GM23338 (cell line): ENCODE measurements around the gene P2RX7. TPM values are rescaled to one million over a fixed set of nuclear protein-coding genes. Genes with fewer than 3 reads are reported as not detected.

ENCODE experiments used
- ATAC-seq: fragments of 200-7000 bp; cut with Tn5 transposase; 3 replicates; pipeline ENCODE4 v1.9.1; 2020
- DNase-seq: peaks from one replicate; pipeline ENCODE4 v3.0.0-alpha.2; 2015; ENCODE audit warnings: low spot score
- H2AFZ ChIP-seq: fragments of 200-600 bp; sonication (generic); 2 replicates; pipeline ENCODE4 v1.8.0; 2016; ENCODE audit warnings: antibody characterized with exemption, mild to moderate bottlenecking, moderate library complexity
- H3F3A ChIP-seq: fragments of 200-600 bp; sonication (generic); replicated peaks from 2 replicates; pipeline ENCODE4 v1.8.0; 2017; ENCODE audit warnings: antibody characterized with exemption, mixed run types, low read depth
- H3K27ac ChIP-seq: fragments of 200-600 bp; sonication (generic); 2 replicates; pipeline ENCODE4 v1.6.1; 2016; ENCODE audit warnings: low read depth
- H3K27me3 ChIP-seq: fragments of 200-600 bp; sonication (generic); 2 replicates; pipeline ENCODE4 v1.8.0; 2016; ENCODE audit warnings: mild to moderate bottlenecking, mixed run types, moderate library complexity; ENCODE audit not compliant: insufficient read depth
- H3K36me3 ChIP-seq: fragments of 200-600 bp; sonication (generic); 2 replicates; pipeline ENCODE4 v1.8.0; 2016; ENCODE audit warnings: mild to moderate bottlenecking; ENCODE audit not compliant: insufficient read depth
- H3K4me1 ChIP-seq: fragments of 200-600 bp; sonication (generic); 2 replicates; pipeline ENCODE4 v1.8.0; 2016; ENCODE audit warnings: mild to moderate bottlenecking, moderate library complexity; ENCODE audit not compliant: insufficient read depth
- H3K4me2 ChIP-seq: fragments of 200-600 bp; sonication (generic); 2 replicates; pipeline ENCODE4 v1.7.1; 2017; ENCODE audit warnings: mixed run types
- H3K4me3 ChIP-seq: fragments of 200-600 bp; sonication (generic); 2 replicates; pipeline ENCODE4 v1.6.1; 2016; ENCODE audit warnings: mixed run types
- H3K79me2 ChIP-seq: fragments of 200-600 bp; sonication (generic); replicated peaks from 2 replicates; pipeline ENCODE4 v1.8.0; 2017; ENCODE audit warnings: mild to moderate bottlenecking; ENCODE audit not compliant: insufficient read depth
- H3K9me2 ChIP-seq: fragments of 200-600 bp; sonication (generic); 2 replicates; pipeline ENCODE4 v1.8.0; 2017; ENCODE audit not compliant: insufficient read depth
- H4K20me1 ChIP-seq: fragments of 200-600 bp; sonication (generic); replicated peaks from 2 replicates; pipeline ENCODE4 v1.8.0; 2017; ENCODE audit warnings: mild to moderate bottlenecking; ENCODE audit not compliant: insufficient read depth
- H3K27ac Mint-ChIP-seq: 2 replicates; pipeline ENCODE4 v1.8.0; 2020; ENCODE audit warnings: inconsistent platforms, mild to moderate bottlenecking, moderate library complexity, mixed read lengths
- H3K27me3 Mint-ChIP-seq: 3 replicates; pipeline ENCODE4 v1.8.0; 2022; ENCODE audit warnings: low read depth, mild to moderate bottlenecking, moderate library complexity, mixed read lengths, inconsistent platforms; ENCODE audit not compliant: insufficient read depth, poor library complexity
- H3K36me3 Mint-ChIP-seq: 3 replicates; pipeline ENCODE4 v1.8.0; 2021; ENCODE audit warnings: low read depth, mild to moderate bottlenecking, inconsistent platforms, moderate library complexity, mixed read lengths
- H3K4me1 Mint-ChIP-seq: 3 replicates; pipeline ENCODE4 v1.8.0; 2020; ENCODE audit warnings: mild to moderate bottlenecking, inconsistent platforms, mixed read lengths
- H3K4me3 Mint-ChIP-seq: 3 replicates; pipeline ENCODE4 v1.8.0; 2021; ENCODE audit warnings: moderate library complexity, mild to moderate bottlenecking, inconsistent platforms, mixed read lengths
- H3K9me3 Mint-ChIP-seq: 3 replicates; pipeline ENCODE4 v1.8.0; 2020; ENCODE audit warnings: moderate library complexity, mild to moderate bottlenecking, inconsistent platforms, mixed read lengths
- CREB1 ChIP-seq: fragments of 250-450 bp; sonication (Bioruptor Pico); IDR thresholded peaks from 2 replicates; pipeline ENCODE4 v1.5.0; 2020; ENCODE audit warnings: low read depth, mild to moderate bottlenecking, moderate library complexity
- EZH2 ChIP-seq: fragments of 200-600 bp; sonication (generic); IDR thresholded peaks from one replicate; pipeline ENCODE4 v1.8.0; 2017; ENCODE audit warnings: antibody characterized with exemption, mild to moderate bottlenecking, low read depth; ENCODE audit not compliant: unreplicated experiment
- EZH2phosphoT487 ChIP-seq: fragments of 200-600 bp; sonication (generic); IDR thresholded peaks from one replicate; pipeline ENCODE4 v1.8.1; 2018; ENCODE audit warnings: antibody characterized with exemption; ENCODE audit not compliant: unreplicated experiment
- NANOG ChIP-seq: IDR thresholded peaks from 2 replicates; pipeline ENCODE4 v1.6.1; 2016; ENCODE audit warnings: antibody characterized with exemption, borderline replicate concordance
- STAT1 ChIP-seq: IDR thresholded peaks from one replicate; pipeline ENCODE4 v1.6.1; 2016; ENCODE audit warnings: antibody characterized with exemption; ENCODE audit not compliant: unreplicated experiment
- ZNF114 ChIP-seq: fragments of 250-450 bp; sonication (Bioruptor Pico); IDR thresholded peaks from 2 replicates; pipeline ENCODE4 v1.5.0; 2020; ENCODE audit warnings: mild to moderate bottlenecking, moderate library complexity
- ZNF331 ChIP-seq: fragments of 250-450 bp; sonication (Bioruptor Pico); IDR thresholded peaks from 2 replicates; pipeline ENCODE4 v1.5.0; 2020; ENCODE audit warnings: low read depth, mild to moderate bottlenecking, moderate library complexity
- polyA plus RNA-seq: library from polyadenylated mRNA; unstranded; fragments of >200 nt; fragmentation: Nextera tagmentation; extraction: Ambion mirVana; gene quantifications from 2 replicates; pipeline ENCODE4 v1.2.1, GENCODE V29; 2016
- total RNA-seq: library from RNA; depleted of rRNA; stranded (reverse); fragments of >200 nt; shearing (Covaris generic); gene quantifications from 2 replicates; pipeline ENCODE4 v1.2.3, GENCODE V29; 2014
- TF ChIP-seq, protein P1 (sequence below): IDR thresholded peaks from one replicate; pipeline ENCODE4 v1.6.1; 2018; ENCODE audit warnings: antibody characterized with exemption; ENCODE audit not compliant: unreplicated experiment
- TF ChIP-seq, protein P2 (sequence below): IDR thresholded peaks from 2 replicates; pipeline ENCODE4 v1.6.1; 2016; ENCODE audit warnings: antibody characterized with exemption

Gene P2RX7
- total and polyA plus RNA-seq, 2 experiments from 2014 or later: 0.24 to 0.48 TPM

DNA sequence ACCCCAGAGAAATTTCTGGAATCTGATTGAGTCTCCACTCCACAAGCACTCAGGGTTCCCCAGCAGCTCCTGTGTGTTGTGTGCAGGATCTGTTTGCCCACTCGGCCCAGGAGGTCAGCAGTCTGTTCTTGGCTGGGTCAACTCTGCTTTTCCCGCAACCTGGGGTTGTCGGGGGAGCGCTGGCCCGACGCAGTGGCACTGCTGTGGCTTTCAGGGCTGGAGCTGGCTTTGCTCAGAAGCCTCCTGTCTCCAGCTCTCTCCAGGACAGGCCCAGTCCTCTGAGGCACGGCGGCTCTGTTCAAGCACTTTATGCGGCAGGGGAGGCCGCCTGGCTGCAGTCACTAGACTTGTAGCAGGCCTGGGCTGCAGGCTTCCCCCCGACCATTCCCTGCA is 100.9 kb downstream of the P2RX7 start:
- no peak overlapping the region for H3K27ac ChIP-seq
- H3F3A ChIP-seq: no peaks in the 10 kb centered on the region
- Mint-ChIP-seq H3K9me3 (no peaks in the 10 kb centered on the region), H3K4me1 (peaks cover 18% of the 10 kb centered on the region), H3K4me3 (no peak overlapping the region), H3K36me3 (peaks cover 11% of the 10 kb centered on the region), H3K27me3 (peaks cover 5% of the 10 kb centered on the region), H3K27ac (no peak overlapping the region)
- H3K9me2 ChIP-seq: no peaks in the 10 kb centered on the region
- H3K27me3 ChIP-seq: no peaks in the 10 kb centered on the region
- H3K36me3 ChIP-seq: 0 out of 2 replicates have a peak, but pooled peaks cover 2% of the 10 kb centered on the region
- no peak for ATAC-seq
- no peak overlapping the region for H3K4me3 ChIP-seq
- H2AFZ ChIP-seq: no peak overlapping the region
- no peak for TF ChIP-seq STAT1
- TF ChIP-seq, protein P1, sequence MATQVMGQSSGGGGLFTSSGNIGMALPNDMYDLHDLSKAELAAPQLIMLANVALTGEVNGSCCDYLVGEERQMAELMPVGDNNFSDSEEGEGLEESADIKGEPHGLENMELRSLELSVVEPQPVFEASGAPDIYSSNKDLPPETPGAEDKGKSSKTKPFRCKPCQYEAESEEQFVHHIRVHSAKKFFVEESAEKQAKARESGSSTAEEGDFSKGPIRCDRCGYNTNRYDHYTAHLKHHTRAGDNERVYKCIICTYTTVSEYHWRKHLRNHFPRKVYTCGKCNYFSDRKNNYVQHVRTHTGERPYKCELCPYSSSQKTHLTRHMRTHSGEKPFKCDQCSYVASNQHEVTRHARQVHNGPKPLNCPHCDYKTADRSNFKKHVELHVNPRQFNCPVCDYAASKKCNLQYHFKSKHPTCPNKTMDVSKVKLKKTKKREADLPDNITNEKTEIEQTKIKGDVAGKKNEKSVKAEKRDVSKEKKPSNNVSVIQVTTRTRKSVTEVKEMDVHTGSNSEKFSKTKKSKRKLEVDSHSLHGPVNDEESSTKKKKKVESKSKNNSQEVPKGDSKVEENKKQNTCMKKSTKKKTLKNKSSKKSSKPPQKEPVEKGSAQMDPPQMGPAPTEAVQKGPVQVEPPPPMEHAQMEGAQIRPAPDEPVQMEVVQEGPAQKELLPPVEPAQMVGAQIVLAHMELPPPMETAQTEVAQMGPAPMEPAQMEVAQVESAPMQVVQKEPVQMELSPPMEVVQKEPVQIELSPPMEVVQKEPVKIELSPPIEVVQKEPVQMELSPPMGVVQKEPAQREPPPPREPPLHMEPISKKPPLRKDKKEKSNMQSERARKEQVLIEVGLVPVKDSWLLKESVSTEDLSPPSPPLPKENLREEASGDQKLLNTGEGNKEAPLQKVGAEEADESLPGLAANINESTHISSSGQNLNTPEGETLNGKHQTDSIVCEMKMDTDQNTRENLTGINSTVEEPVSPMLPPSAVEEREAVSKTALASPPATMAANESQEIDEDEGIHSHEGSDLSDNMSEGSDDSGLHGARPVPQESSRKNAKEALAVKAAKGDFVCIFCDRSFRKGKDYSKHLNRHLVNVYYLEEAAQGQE: no peak
- no peak for TF ChIP-seq NANOG
- no peak for TF ChIP-seq ZNF331 (CRISPR knock-in tag)
- TF ChIP-seq ZNF114 (CRISPR knock-in tag): no peak
- TF ChIP-seq EZH2: no peak
- TF ChIP-seq EZH2phosphoT487: no peak
- no peak for DNase-seq
- no peaks in the 10 kb centered on the region for H3K79me2 ChIP-seq
- H4K20me1 ChIP-seq: no peaks in the 10 kb centered on the region
- H3K4me1 ChIP-seq: peaks cover 2% of the 10 kb centered on the region; the same call in 1 of the 2 replicates
- H3K4me2 ChIP-seq: no peak overlapping the region

DNA sequence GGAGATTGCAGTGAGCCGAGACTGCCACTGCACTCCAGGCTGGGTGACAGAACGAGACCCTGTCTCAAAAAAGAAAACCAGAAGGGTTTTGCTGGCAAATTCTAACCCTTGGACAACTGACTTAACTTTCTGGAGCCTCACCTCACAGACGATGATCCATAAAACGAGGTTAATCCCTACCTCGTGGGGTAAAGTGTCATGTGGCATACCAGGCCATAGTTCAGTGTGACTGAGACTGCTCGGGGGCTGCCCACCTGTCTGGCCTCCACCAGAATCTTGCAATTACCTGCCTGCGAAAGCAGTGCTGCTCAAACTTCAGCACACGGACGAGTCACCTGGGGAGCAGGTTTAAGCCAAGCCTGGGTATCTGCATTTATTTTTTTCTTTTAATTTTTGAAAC is 104.1 kb downstream of the P2RX7 start:
- Mint-ChIP-seq H3K9me3 (no peaks in the 10 kb centered on the region), H3K27me3 (peaks cover 12% of the 10 kb centered on the region), H3K27ac (no peak overlapping the region), H3K36me3 (peaks cover 13% of the 10 kb centered on the region), H3K4me3 (no peak overlapping the region), H3K4me1 (peaks cover 40% of the 10 kb centered on the region)
- Histone ChIP-seq H3K4me2 (no peak overlapping the region), H3K36me3 (no peaks in the 10 kb centered on the region), H2AFZ (no peak overlapping the region), H3K4me3 (no peak overlapping the region), H3K27ac (no peak overlapping the region), H3K4me1 (peaks cover 17% of the 10 kb centered on the region; the same call in 1 of the 2 replicates), H3K9me2 (no peaks in the 10 kb centered on the region; the same call in 1 of the 2 replicates), H3K27me3 (no peaks in the 10 kb centered on the region), H3K79me2 (no peaks in the 10 kb centered on the region), H3F3A (no peaks in the 10 kb centered on the region), H4K20me1 (no peaks in the 10 kb centered on the region)
- DNase-seq (no peak), ATAC-seq (no peak)
- TF ChIP-seq EZH2phosphoT487 (no peak), CREB1 (no peak), STAT1 (no peak)
- TF ChIP-seq, protein P2, sequence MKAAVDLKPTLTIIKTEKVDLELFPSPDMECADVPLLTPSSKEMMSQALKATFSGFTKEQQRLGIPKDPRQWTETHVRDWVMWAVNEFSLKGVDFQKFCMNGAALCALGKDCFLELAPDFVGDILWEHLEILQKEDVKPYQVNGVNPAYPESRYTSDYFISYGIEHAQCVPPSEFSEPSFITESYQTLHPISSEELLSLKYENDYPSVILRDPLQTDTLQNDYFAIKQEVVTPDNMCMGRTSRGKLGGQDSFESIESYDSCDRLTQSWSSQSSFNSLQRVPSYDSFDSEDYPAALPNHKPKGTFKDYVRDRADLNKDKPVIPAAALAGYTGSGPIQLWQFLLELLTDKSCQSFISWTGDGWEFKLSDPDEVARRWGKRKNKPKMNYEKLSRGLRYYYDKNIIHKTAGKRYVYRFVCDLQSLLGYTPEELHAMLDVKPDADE: no peak
- TF ChIP-seq, protein P1: no peak
